Left lung (tissue), 10 donors: ENCODE results near the gene IL4. TPM values are rescaled to one million over a fixed set of nuclear protein-coding genes. Genes with fewer than 3 reads are reported as not detected.
"Not testable (repeated sequence)": the region's sequence is repeated elsewhere in the genome, so short reads cannot be mapped to it uniquely, and the experiment has no call there.

ENCODE experiments used
- ATAC-seq: fragments of 200-7000 bp; cut with Tn5 transposase; one replicate; pipeline ENCODE4 v1.9.1; 2020; ENCODE audit warnings: moderate library complexity
- DNase-seq, 4 donors: peaks; one replicate each; pipeline ENCODE4 v3.0.0-alpha.2; 2013 to 2020
- H3K27ac ChIP-seq, 2 donors: fragments of 200-600 bp; sonication (generic) in 1 of 2; one replicate each; pipeline versions ENCODE4 v1.5.0 to v1.8.0; 2020 to 2021
- H3K27me3 ChIP-seq, 2 donors: fragments of 200-600 bp; sonication (generic) in 1 of 2; one replicate each; pipeline versions ENCODE4 v1.5.0 to v1.8.0; 2020 to 2021
- H3K36me3 ChIP-seq, 2 donors: fragments of 200-600 bp; sonication (generic) in 1 of 2; one replicate each; pipeline versions ENCODE4 v1.5.0 to v1.8.0; 2020 to 2021
- H3K4me1 ChIP-seq, 2 donors: fragments of 200-600 bp; one replicate each; pipeline ENCODE4 v1.8.0; 2021
- H3K4me3 ChIP-seq, 2 donors: fragments of 200-600 bp; sonication (generic) in 1 of 2; one replicate each; pipeline versions ENCODE4 v1.5.0 to v1.8.0; 2020 to 2021; ENCODE audit warnings: mild to moderate bottlenecking in 1 of 2
- H3K9me3 ChIP-seq, 2 donors: fragments of 200-600 bp; sonication (generic) in 1 of 2; one replicate each; pipeline versions ENCODE4 v1.5.0 to v1.8.0; 2020 to 2021
- CTCF ChIP-seq, 2 donors: fragments of 200-600 bp; sonication (generic) in 1 of 2; IDR thresholded peaks; one replicate each; pipeline versions ENCODE4 v1.5.0 to v1.8.0; 2021; ENCODE audit warnings: antibody characterized with exemption in 2 of 2
- intact Hi-C, 2 donors: fragments of 100-400 bp; cut with DNase I; formaldehyde crosslinking; loops; one replicate each; pipeline versions ENCODE4 v1.11.2 to v1.14.2; 2022
- polyA plus RNA-seq, 6 donors: library from polyadenylated mRNA; unstranded; fragments of 120-200 nt; gene quantifications; one replicate each; pipeline ENCODE4 v1.2.1, GENCODE V29; 2013; ENCODE audit not compliant: insufficient read length in 6 of 6
- total RNA-seq, 2 donors: library from RNA; stranded (reverse); fragmentation: NEBNext Ultra II Directional; extraction: Animal tissue kit (Norgen Biotek cat#: 25700); gene quantifications; one replicate each; pipeline ENCODE4 v1.2.1, GENCODE V29; 2021
- donor health status: DM: no; HTN: yes; CAD: no.
- donor health status: DM: no; HTN: no; CAD: no.

Gene IL4
- total and polyA plus RNA-seq, 8 donors, result 0.27 to 0.84 (median 0.44) TPM; not detected in 4

DNA sequence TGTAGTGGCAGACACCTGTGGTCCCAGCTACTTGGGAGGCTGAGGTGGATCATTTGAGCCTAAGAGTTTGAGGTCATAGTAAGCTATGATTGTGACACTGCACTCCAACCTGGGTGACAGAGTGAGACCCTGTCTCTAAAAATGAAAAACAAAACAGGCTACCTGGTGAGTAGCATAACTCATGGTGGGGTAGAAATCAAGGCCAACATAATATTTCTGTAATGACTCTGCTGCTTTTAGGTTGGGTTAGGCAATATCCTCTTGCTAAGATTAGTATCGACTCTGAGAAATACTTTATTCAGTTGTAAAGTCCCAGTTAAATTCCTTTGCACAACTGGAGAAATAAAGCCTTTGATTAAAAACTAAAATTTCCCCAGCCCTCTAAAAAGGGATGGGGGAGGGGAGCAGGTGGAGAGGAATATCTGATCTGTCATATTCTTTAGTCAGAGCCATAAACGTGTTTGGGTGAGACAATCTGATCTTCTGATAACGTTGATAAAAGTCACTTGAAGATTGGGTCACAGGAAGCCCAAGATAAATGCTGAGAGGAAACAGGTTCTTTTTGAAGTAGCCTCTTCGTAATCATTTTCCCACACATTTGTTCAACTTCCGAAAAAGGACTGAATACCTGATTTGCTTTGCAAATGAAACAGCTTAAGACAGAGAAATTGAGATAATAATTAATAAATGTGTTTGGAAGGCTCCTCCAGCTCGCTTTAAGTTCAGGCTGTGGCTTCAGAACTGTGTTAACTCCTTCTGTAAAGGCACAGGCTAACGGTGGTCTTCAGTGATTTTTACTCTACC, 14.9 kb downstream of the IL4 start:
- Histone ChIP-seq H3K27ac (no peak overlapping the region), H3K9me3 (no peaks in the 10 kb centered on the region), H3K36me3 (no peaks in the 10 kb centered on the region), H3K4me3 (no peak overlapping the region), H3K4me1 (no peaks in the 10 kb centered on the region), H3K27me3 (no peaks in the 10 kb centered on the region)
- no peak for ATAC-seq
- no peak for DNase-seq
- TF ChIP-seq CTCF (IDR thresholded peaks at IDR 0.05), result no peak
- intact Hi-C loops, result no loop called here

DNA sequence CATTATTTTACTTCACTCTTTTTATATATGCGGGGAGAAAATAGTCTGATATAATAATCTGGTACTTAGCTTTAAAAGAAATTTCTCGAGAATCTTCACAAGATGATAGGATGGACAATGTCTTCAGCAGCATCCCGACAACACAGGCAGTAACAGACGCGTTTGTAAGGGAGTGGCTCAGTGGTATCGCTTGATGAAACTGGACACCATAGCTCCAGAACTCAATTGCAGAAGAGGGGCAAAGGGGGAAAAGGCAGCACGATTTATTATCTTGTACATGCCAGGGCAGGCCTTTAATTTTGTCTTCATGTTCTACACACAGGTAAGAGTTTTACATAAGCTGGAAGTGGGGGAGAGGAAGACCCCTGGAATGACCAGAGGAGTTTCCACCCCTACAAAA, 15.7 kb downstream of the IL4 start:
- intact Hi-C loops, result no loop called here
- Histone ChIP-seq H3K27me3 (no peaks in the 10 kb centered on the region), H3K9me3 (no peaks in the 10 kb centered on the region), H3K4me1 (no peaks in the 10 kb centered on the region), H3K4me3 (no peak overlapping the region), H3K36me3 (no peaks in the 10 kb centered on the region), H3K27ac (no peak overlapping the region)
- no peak for TF ChIP-seq CTCF (IDR thresholded peaks at IDR 0.05)
- no peak for DNase-seq
- no peak for ATAC-seq

DNA sequence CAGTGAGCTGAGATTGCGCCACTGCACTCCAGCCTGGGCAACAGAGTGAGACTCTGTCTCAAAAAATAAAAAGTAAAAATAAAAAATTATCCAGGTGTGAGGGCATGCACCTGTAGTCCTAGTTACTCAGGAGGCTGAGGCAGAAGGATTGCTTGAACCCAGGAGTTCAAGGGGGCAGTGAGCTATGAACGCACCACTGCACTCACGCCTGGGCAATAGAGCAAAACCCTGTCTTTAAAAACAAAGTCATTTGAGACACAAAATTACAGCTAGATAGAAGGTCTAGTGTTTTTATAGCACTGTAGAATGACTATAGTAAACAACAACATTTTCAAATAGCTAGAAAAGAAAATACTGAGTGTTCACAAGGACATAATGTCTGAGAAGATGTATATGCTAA, 16.4 kb downstream of the IL4 start:
- no peaks in the 10 kb centered on the region for H3K9me3 ChIP-seq
- DNase-seq (no peak), ATAC-seq (no peak)
- intact Hi-C loops, result no loop called here
- H3K27me3 ChIP-seq, result no peaks in the 10 kb centered on the region
- H3K4me3 ChIP-seq, result no peak overlapping the region
- H3K36me3 ChIP-seq, result no peaks in the 10 kb centered on the region
- H3K4me1 ChIP-seq, result no peaks in the 10 kb centered on the region
- H3K27ac ChIP-seq, result no peak overlapping the region
- no peak for TF ChIP-seq CTCF (IDR thresholded peaks at IDR 0.05)

GRCh38 chr5:132691755-132692631, 18.2 kb downstream of the IL4 start:
- H3K4me1 ChIP-seq, intact Hi-C loops, H3K27me3 ChIP-seq, H3K9me3 ChIP-seq, ATAC-seq, H3K4me3 ChIP-seq, H3K36me3 ChIP-seq, H3K27ac ChIP-seq, DNase-seq: not testable (repeated sequence)

DNA sequence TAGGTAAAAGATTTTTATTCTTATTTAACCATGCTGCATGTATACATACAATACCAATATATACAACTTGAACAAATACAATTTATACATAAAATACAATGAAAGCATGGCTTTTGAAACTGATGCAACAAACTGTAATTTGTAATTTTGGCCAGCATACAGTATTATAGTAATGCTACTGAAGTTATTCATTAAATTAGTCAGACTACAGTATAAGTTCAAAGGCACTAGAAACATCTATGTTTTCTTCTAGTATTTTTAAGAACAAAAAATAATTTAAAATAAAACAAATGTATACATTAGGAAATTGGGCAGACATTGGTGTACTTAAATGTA, 18.8 kb downstream of the IL4 start:
- no peaks in the 10 kb centered on the region for H3K4me1 ChIP-seq
- TF ChIP-seq CTCF (IDR thresholded peaks at IDR 0.05), result no peak
- H3K27me3 ChIP-seq, result no peaks in the 10 kb centered on the region
- H3K9me3 ChIP-seq, result no peaks in the 10 kb centered on the region
- H3K4me3 ChIP-seq, result no peak overlapping the region
- intact Hi-C loops, result no loop called here
- no peak overlapping the region for H3K27ac ChIP-seq
- ATAC-seq (no peak), DNase-seq (no peak)
- H3K36me3 ChIP-seq, result no peaks in the 10 kb centered on the region
